Progenitor cell of endocrine pancreas (in vitro differentiated cells): Measurements from ENCODE around the gene KCNN4. TPM values are rescaled to one million over a fixed set of nuclear protein-coding genes. Genes with fewer than 3 reads are reported as not detected.

Experiments used
- DNase-seq: peaks from one replicate; pipeline ENCODE4 v3.0.0; 2021; ENCODE audit warnings: low spot score; ENCODE audit not compliant: unreplicated experiment
- H3K27ac Mint-ChIP-seq: 2 replicates; pipeline ENCODE4 v1.8.0; 2021; ENCODE audit warnings: mild to moderate bottlenecking, moderate library complexity, mixed read lengths
- H3K27me3 Mint-ChIP-seq: 2 replicates; pipeline ENCODE4 v1.8.0; 2021; ENCODE audit warnings: mixed read lengths
- H3K36me3 Mint-ChIP-seq: 2 replicates; pipeline ENCODE4 v1.8.0; 2022; ENCODE audit warnings: mixed read lengths; ENCODE audit not compliant: insufficient read depth
- H3K4me1 Mint-ChIP-seq: 2 replicates; pipeline ENCODE4 v1.8.0; 2021; ENCODE audit warnings: low read depth, mixed read lengths
- H3K4me3 Mint-ChIP-seq: 2 replicates; pipeline ENCODE4 v1.8.0; 2021; ENCODE audit warnings: low read depth, mild to moderate bottlenecking, moderate library complexity, mixed read lengths
- H3K9me3 Mint-ChIP-seq: 2 replicates; pipeline ENCODE4 v1.8.0; 2021; ENCODE audit warnings: low read depth, mixed read lengths
- total RNA-seq: library from RNA; stranded (reverse); gene quantifications from 2 replicates; pipeline ENCODE4 v1.2.1, GENCODE V29; 2021
- TF ChIP-seq, protein P1 (sequence below): fragments of 200-600 bp; sonication (generic); IDR thresholded peaks from one replicate; pipeline ENCODE4 v1.5.0; 2021; ENCODE audit warnings: antibody characterized with exemption, mild to moderate bottlenecking; ENCODE audit not compliant: unreplicated experiment

KCNN4 gene
- total RNA-seq, 1 donor from 2014 or later = 0.34 TPM

GRCh38 chr19:43749152-43749551 is 31.6 kb downstream of the KCNN4 start:
- DNase-seq = no peak
- peaks cover 8% of the 10 kb centered on the region for H3K4me1 Mint-ChIP-seq
- no peak overlapping the region for H3K27ac Mint-ChIP-seq
- TF ChIP-seq, protein P1, sequence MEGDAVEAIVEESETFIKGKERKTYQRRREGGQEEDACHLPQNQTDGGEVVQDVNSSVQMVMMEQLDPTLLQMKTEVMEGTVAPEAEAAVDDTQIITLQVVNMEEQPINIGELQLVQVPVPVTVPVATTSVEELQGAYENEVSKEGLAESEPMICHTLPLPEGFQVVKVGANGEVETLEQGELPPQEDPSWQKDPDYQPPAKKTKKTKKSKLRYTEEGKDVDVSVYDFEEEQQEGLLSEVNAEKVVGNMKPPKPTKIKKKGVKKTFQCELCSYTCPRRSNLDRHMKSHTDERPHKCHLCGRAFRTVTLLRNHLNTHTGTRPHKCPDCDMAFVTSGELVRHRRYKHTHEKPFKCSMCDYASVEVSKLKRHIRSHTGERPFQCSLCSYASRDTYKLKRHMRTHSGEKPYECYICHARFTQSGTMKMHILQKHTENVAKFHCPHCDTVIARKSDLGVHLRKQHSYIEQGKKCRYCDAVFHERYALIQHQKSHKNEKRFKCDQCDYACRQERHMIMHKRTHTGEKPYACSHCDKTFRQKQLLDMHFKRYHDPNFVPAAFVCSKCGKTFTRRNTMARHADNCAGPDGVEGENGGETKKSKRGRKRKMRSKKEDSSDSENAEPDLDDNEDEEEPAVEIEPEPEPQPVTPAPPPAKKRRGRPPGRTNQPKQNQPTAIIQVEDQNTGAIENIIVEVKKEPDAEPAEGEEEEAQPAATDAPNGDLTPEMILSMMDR = no peak
- H3K27me3 Mint-ChIP-seq = no peaks in the 10 kb centered on the region
- peaks cover 32% of the 10 kb centered on the region for H3K36me3 Mint-ChIP-seq
- no peaks in the 10 kb centered on the region for H3K9me3 Mint-ChIP-seq
- H3K4me3 Mint-ChIP-seq = no peak overlapping the region

GRCh38 chr19:43748685-43749084 is 32.1 kb downstream of the KCNN4 start:
- H3K36me3 Mint-ChIP-seq = peaks cover 36% of the 10 kb centered on the region
- TF ChIP-seq, protein P1 = no peak
- no peaks in the 10 kb centered on the region for H3K9me3 Mint-ChIP-seq
- H3K27me3 Mint-ChIP-seq = no peaks in the 10 kb centered on the region
- no peak overlapping the region for H3K4me3 Mint-ChIP-seq
- H3K27ac Mint-ChIP-seq = no peak overlapping the region
- DNase-seq = no peak
- H3K4me1 Mint-ChIP-seq = peaks cover 5% of the 10 kb centered on the region

DNA sequence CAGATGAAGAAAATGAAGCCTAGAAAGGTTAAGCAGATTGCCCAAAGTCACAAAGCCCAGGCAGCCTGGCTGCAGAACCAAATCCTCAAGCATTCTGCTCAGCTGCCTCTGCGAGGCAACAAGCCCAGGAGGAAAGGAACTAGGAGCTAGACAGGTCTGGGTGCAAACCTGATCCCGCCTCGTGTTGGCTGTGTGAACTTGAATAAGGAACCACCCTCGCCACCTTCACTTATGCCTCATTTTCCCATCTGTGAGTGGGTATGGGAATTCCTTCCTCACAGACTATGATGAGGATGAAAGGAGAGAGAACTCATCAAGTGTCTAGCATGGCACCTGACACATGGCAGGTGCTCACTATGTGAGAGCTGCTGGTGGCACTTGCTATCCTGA is 32.6 kb downstream of the KCNN4 start:
- DNase-seq = no peak
- no peak overlapping the region for H3K27ac Mint-ChIP-seq
- H3K4me1 Mint-ChIP-seq = peaks cover 4% of the 10 kb centered on the region
- TF ChIP-seq, protein P1 = no peak
- no peaks in the 10 kb centered on the region for H3K9me3 Mint-ChIP-seq
- no peak overlapping the region for H3K4me3 Mint-ChIP-seq
- H3K36me3 Mint-ChIP-seq = peaks cover 36% of the 10 kb centered on the region
- H3K27me3 Mint-ChIP-seq = no peaks in the 10 kb centered on the region

DNA sequence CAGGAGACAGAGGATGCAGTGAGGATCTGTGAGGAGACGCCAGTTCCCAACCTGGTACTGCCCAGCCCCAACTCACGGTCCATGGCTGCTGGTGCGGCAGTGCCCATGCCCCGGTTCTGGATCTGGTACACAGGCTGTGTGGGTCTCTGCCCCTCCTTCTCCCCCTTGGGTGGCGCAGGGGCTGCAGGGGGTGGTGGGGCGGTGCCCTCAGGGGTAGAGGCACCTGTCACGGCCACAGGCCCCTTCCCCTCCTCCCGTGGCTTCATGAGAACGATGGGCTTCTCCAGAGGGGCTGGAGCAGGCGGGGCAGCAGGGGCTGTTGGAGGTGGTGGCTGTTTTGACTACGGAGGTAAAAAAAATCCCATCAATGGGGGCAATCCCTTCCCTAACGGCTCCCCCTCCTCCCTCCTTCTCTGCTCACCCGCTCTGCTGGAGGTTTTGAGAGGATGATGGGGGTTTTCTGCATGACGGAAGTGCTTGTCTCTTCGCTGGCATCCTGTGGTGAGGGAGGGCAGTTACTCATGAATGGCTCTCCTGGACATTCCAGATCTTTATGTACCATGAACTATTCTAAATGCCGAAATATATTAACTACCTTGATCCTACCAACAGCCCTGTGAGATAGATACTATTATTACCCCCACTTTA is 33.1 kb downstream of the KCNN4 start:
- no peak for DNase-seq
- TF ChIP-seq, protein P1 = no peak
- Mint-ChIP-seq H3K27me3 (no peaks in the 10 kb centered on the region), H3K4me3 (no peak overlapping the region), H3K27ac (no peak overlapping the region), H3K9me3 (no peaks in the 10 kb centered on the region), H3K4me1 (no peaks in the 10 kb centered on the region), H3K36me3 (peaks cover 37% of the 10 kb centered on the region)

GRCh38 chr19:43743059-43743458 is 37.7 kb downstream of the KCNN4 start:
- no peaks in the 10 kb centered on the region for H3K9me3 Mint-ChIP-seq
- H3K4me1 Mint-ChIP-seq = no peaks in the 10 kb centered on the region
- TF ChIP-seq, protein P1 = no peak
- no peak for DNase-seq
- peaks cover 40% of the 10 kb centered on the region for H3K36me3 Mint-ChIP-seq
- H3K4me3 Mint-ChIP-seq = no peak overlapping the region
- H3K27ac Mint-ChIP-seq = no peak overlapping the region
- no peaks in the 10 kb centered on the region for H3K27me3 Mint-ChIP-seq
